GM12891 (cell line): Measurements from ENCODE around the gene RBM4B.

Experiments
- DNase-seq: peaks from one replicate; pipeline ENCODE4 v3.0.0; 2011; ENCODE audit warnings: low spot score; ENCODE audit not compliant: insufficient read length
- FAIRE-seq: peaks from 2 replicates; lab custom pipeline; 2011; peaks lifted over from hg19 to GRCh38; lab: Jason Lieb, UNC
- PAX5 ChIP-seq: IDR thresholded peaks from 2 replicates; pipeline ENCODE4 v1.6.1; 2011; ENCODE audit warnings: low read length, moderate library complexity, mild to moderate bottlenecking; ENCODE audit not compliant: insufficient read depth, severe bottlenecking
- POLR2A ChIP-seq: IDR thresholded peaks from 2 replicates; pipeline ENCODE4 v1.6.1; 2011; ENCODE audit warnings: low read depth, low read length, control low read depth
- POLR2AphosphoS5 ChIP-seq: IDR thresholded peaks from 2 replicates; pipeline ENCODE4 v1.6.1; 2011; ENCODE audit warnings: low read depth, low read length, control low read depth
- POU2F2 ChIP-seq: IDR thresholded peaks from 2 replicates; pipeline ENCODE4 v1.6.1; 2011; ENCODE audit warnings: low read depth, mild to moderate bottlenecking, control low read depth, low read length, moderate library complexity
- SPI1 ChIP-seq: IDR thresholded peaks from 2 replicates; pipeline ENCODE4 v1.6.1; 2011; ENCODE audit warnings: low read depth, low read length, control low read depth
- TAF1 ChIP-seq: IDR thresholded peaks from 2 replicates; pipeline ENCODE4 v1.6.1; 2011; ENCODE audit warnings: low read depth, low read length, control low read depth

Gene RBM4B

GRCh38 chr11:66680966-66681645 is 3.4 kb upstream of the RBM4B start:
- no peak for DNase-seq
- no peak for TF ChIP-seq POU2F2
- no peak for TF ChIP-seq PAX5
- no peak for TF ChIP-seq POLR2AphosphoS5
- no peak for TF ChIP-seq SPI1
- TF ChIP-seq TAF1, result no peak
- TF ChIP-seq POLR2A, result no peak
- FAIRE-seq, result no peak

- FAIRE-seq, result no peak
- no peak for TF ChIP-seq TAF1
- no peak for TF ChIP-seq PAX5
- TF ChIP-seq POLR2AphosphoS5, result no peak
- no peak for TF ChIP-seq SPI1
- DNase-seq, result no peak
These were observed 622 bp downstream of the RBM4B start for GRCh38 chr11:66676931-66677598.

GRCh38 chr11:66676282-66676919 is 1.3 kb downstream of the RBM4B start:
- TF ChIP-seq SPI1 (peak; percentile 91), TAF1 (no peak)
- FAIRE-seq (peak; percentile 91), DNase-seq (no peak)

GRCh38 chr11:66674964-66675602 is 2.6 kb downstream of the RBM4B start:
- TF ChIP-seq POLR2AphosphoS5 (no peak), SPI1 (no peak), TAF1 (no peak), POU2F2 (no peak), POLR2A (no peak), PAX5 (no peak)
- FAIRE-seq (no peak), DNase-seq (no peak)

GRCh38 chr11:66670816-66671215 is 6.9 kb downstream of the RBM4B start:
- 0 out of 2 replicates have a peak, but pooled peaks have one; percentile 22 for TF ChIP-seq POLR2AphosphoS5
- no peak for TF ChIP-seq SPI1
- DNase-seq (no peak), FAIRE-seq (no peak)

GRCh38 chr11:66665369-66665768 is 12.3 kb downstream of the RBM4B start:
- FAIRE-seq, result no peak
- TF ChIP-seq PAX5, result no peak
- TF ChIP-seq TAF1, result no peak
- TF ChIP-seq POLR2AphosphoS5, result no peak
- no peak for TF ChIP-seq POU2F2
- TF ChIP-seq POLR2A, result no peak
- no peak for DNase-seq

GRCh38 chr11:66663741-66664296 is 13.9 kb downstream of the RBM4B start:
- TF ChIP-seq TAF1 (no peak), PAX5 (no peak), POU2F2 (no peak), POLR2A (no peak), SPI1 (no peak), POLR2AphosphoS5 (no peak)
- DNase-seq, result no peak

GRCh38 chr11:66659763-66660162 is 17.9 kb downstream of the RBM4B start:
- peak; percentile 28 for FAIRE-seq
- DNase-seq, result no peak

More at GRCh38 chr11:66663741-66664296, 13.9 kb downstream of the RBM4B start:
- no peak for FAIRE-seq

GRCh38 chr11:66653123-66653522 is 24.6 kb downstream of the RBM4B start:
- FAIRE-seq (no peak), DNase-seq (no peak)
- TF ChIP-seq TAF1, result no peak

More at GRCh38 chr11:66659763-66660162, 17.9 kb downstream of the RBM4B start:
- no peak for TF ChIP-seq POLR2AphosphoS5
- TF ChIP-seq POLR2A, result no peak
- no peak for TF ChIP-seq TAF1
- no peak for TF ChIP-seq PAX5
- peak; percentile 57; the same call in 1 of the 2 replicates for TF ChIP-seq SPI1

- FAIRE-seq, result no peak
- DNase-seq, result no peak
- TF ChIP-seq POLR2A, result peak; percentile 68
- no peak for TF ChIP-seq PAX5
- peak; percentile 88 for TF ChIP-seq POLR2AphosphoS5
These were observed 25.0 kb downstream of the RBM4B start for GRCh38 chr11:66652651-66653050.
